ENCODE measurements around the gene DNAJB13.
"Not testable (repeated sequence)": the region's sequence is repeated elsewhere in the genome, so short reads cannot be mapped to it uniquely, and the experiment has no call there.

Gene DNAJB13

DNA sequence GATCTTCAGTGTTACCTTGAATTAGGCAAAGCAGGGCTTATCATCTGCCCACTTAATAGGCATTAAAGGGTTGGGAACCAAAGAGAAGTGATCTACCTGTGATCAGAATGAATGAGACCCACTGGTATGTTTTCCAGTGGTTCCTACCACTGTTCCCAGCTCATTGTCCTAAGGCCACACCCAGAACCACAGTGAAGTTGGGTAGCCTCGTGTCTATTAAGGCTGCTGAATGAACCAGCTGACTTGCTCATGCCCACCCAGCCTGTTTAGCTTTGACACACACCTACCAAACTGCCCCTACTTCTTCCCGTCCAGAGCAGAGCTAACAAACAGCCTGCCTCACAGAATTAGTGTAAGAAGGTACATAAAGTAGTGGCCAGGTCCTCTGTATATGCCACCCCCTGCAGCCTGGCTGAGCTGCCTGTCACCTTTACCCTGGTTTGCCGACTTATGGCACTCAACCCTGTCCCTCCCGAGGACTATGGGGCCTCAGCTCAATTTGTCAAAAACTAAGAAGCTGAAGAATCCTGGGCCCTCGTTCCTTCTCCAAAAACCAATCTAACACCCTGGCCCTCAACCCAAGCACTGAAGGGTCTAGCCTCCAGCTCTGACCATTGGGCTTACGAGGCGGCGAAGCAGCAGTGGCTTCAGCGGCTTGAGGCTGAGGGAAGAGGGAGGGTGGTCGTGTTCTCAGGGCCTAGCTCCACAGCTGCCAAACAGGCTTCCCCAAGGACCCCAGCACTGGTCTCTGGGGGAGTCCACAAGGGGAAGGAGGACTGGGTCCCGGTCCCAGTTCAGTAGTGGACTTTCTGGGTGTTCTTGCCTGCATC is 22.0 kb downstream of the DNAJB13 start:
- intact Hi-C loops (cut with DNase I), result no loop called here

DNA sequence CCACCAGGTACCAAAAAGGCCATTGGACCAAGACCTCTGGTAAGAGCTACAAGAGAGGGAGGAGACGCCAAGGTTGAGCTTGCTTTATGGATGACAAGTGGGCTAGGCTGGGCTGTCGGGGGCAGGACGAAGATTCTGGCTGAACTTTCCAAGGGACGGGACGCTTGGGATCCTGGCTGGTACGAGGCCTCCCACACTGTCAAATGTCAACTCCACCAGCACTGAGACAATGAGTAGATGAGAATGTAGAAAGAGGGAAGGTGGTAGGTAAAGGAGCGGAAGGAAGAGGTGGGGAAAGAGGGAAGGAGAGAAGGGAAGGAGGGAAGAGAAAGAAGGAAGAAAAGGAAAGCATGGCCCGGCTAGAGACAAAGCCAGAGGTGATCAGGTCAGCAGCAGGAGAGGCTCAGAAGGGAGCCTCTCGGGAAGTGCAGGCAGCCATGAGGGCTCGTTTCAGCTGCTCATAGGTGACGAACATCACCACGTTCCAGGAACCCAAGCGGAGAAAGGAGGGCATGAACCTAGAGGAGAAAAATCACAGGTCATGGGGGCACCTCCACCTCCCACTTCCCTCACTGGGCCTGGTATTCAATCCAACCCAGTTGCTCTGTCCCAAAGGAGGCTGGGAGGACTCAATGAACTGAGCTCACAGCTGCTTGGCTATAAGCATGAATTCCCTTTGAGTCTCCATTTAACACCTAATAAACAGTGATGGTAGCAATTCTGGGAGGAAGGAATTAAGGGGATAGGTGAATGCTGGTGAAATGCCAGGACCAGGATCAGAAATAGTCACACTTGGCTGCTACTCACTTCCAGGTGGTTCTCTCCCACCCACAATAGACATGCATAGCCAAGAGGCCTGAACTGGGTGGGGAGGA is 24.0 kb downstream of the DNAJB13 start:
- no peak for DNase-seq
- intact Hi-C loops (cut with DNase I), result no loop called here

More for the DNA sequence above, 22.0 kb downstream of the DNAJB13 start:
- no peak for DNase-seq

DNA sequence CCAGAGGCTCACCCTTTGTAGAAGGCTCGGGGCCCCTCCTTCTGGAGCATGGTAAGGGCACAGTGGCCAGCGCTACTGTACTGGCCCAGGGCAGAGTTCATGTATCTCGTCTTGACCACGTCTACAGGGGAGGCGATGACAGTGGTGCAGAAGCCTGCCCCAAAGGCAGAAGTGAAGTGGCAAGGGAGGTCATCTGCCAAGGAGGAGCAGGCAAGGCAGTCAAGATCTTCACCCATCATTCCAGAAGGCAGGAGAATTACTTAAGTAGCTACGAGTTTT is 24.6 kb downstream of the DNAJB13 start:
- DNase-seq, result no peak
- intact Hi-C loops (cut with DNase I), result no loop called here

DNA sequence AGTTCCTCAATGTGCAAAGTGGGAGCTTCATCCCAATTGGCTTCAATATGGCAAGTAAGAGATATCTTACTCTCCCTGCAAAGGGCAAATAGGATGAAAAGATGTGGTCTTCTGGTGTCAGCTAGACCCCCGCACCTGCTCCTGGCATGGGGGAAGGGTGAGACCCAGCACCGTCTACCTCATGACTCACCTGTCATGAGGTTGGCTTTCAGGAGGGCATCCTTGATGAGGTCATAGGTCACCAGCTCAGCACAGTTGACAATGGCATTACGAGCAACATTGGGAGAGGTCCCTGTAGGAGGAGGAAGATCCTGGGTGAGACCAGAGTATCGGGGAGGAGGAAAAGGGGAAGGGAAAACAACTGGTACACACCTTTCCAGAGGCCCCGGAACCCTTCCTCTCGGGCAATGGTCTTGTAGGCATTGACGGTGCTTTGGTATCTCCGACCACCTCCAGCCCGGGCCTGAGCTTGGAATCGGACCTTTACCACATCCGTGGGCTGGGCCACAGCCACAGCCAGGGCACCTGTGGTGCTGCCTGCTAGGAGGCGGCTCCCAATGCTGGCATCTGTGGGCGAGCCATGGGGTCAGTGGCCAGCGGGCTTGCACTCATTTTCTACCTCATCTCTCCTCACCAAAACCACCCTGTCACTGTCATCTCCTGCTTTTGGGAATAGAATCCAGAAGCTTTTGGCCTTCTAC is 25.8 kb downstream of the DNAJB13 start:
- intact Hi-C loops (cut with DNase I), result no loop called here
- no peak for DNase-seq

DNA sequence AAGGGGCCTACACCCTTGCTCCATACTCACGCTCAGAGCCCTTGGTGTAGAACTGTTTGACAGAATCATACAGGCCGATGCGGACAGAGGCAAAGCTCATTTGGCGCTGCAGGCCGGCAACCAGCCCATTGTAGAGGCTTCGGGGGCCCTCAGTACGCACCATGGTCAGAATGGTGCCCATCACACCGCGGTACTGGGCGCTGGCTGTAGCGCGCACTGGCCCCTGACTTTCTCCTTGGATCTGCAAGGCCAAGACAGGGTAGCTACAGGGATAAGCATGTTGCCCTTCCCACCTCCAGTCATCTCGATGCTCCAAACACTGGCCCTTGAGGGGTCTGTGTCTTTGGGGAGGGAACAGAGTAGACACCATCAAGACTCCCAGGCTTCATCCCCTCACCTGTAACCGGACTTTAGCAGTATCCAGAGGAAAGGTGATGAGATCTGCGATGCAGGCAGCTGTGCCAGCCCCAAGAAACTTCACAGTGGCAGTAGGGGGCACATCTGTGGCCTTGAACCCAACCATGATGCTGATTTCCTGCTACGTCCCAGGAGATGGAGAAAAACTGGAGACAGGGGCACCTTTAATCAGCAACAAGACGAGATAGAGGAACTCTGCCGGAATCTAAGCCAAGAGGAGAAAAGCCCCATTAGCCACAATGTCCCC is 27.2 kb downstream of the DNAJB13 start:
- DNase-seq, result no peak
- intact Hi-C loops (cut with DNase I), result no loop called here

DNA sequence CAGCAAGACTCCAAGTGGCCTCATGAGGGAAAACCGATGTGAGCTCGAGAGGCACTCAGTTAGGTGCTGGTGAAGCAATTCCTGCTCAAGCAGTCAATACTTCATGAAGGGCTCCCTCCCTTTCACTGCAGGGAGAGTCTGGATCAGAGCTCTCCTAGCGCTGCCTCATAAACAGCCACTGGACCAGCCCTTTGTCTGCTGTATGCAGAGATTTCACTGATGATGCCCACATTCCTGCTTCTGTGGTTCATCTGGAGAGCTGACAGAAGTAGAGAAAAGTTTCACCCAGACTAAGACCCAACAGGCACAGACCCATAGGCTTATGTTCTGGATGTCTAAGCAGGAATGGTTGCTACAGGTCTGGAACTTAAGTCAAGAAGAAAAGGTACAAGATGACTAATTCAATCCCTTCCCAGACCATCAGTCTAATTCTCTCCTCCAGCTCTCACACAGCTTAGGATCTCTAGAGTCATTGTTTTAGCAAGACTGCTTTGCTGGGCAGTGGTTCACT is 27.8 kb downstream of the DNAJB13 start:
- intact Hi-C loops (cut with DNase I), result no loop called here
- no peak for DNase-seq

DNA sequence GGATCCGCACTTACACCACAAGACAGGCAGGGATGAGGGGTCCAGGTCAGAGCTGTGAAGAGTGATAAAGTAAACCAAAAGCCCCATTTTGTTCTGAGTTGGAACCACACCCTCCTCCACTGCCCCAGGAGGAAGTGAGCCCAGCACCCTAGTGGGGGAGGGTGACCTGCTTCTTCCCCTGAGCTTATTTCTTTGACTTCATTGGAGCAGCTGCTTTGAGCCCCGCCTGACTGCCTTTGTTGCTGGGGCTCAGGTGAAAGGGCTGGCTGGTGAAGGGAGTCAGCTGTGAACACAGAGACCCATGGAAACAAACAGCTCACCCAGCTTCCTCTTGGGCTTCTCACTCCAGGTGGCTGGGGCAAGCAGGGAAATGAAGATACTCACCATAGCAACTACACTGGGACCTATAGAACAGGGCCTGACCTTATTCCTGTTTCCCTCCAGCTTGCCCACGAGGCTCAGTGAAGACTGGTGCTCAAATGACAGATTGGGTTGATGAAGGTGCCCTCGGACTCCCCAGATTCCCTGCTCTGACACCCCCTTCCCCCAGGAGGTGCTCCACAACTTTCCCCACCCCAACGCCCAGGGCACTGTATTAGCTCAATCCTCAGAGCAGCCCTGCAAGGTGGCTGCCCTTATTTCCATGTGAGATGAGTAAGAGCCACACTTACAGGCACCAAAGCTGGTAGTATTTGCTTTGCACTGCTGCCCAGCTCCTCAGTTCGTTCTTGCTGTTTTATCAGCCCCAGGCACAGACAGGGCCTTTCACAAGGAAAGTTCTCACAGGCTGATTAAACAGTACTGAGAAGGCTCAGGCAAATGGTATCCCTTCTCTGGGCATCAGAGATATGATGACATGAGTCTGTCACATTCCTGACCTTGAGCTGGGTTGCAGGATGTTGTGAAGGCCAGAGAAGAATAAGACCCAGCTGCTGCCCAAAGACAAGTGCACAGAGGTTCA is 29.5 kb downstream of the DNAJB13 start:
- DNase-seq, result peak in 9 of 42 donors; percentile 6 to 55 (median 35)
- intact Hi-C loops (cut with DNase I), result loop anchor here (5.0 kb wide), 1 partner anchor 187 kb away; no protein-coding TSS in a partner anchor

DNA sequence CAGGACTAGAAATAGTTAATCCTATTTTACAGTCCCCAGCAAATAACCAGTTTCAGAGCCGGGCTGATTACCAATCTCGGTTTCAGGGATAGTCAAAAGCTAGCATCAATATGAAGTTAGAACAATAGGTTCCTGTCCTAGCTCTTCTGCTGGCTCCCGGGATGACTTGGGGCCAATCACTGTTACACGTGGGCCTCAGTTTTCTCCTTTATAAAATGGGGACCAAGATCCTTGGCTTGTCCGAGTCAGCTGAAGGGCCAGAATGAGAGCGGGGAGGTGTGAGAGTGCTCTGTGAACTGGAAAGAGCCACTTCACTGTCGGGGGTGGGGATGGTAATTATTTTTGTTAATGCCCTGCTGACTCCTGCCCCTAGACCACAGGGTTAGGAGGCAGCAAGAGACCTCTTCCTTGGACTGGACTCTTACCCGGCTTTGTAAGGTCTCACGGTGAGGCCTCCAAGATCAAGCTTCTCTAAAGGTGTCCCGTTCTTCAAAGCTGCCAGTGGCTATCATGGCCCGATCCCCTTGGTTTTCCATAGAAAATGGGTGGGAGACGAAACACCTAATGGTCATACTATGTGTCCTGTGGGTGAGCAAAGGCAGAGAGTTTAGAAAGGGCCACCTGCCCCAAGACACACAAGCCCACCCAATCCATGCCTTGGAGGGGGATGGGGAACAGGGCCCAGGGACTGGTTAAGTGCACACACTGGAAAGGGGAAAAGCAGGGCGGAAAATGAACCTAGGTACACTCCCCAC is 30.4 kb downstream of the DNAJB13 start:
- intact Hi-C loops (cut with DNase I), result loop anchor here (5.0 kb wide), 1 partner anchor 186 kb away; no protein-coding TSS in a partner anchor
- DNase-seq, result no peak

DNA sequence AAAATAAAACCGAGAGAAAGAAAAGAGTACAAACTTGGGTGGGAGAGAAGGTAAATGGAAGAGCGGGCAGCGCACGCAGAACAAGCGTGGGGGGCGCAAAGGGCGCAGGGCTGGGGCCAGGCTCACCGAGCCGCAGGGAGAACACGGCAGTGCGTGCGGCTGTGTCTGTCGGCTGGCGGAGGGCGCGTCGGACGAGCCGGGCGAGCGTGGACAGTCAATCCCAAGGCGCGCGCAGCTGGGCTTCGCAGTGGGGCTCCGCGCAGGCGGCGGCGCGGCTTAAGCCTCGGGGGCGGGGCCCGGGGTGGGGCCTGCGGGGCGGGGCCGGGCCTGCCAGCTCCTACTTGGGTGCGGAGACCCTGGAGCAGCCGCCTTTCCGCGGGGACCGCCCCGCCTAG is 31.8 kb downstream of the DNAJB13 start, which contains the start of gene UCP2:
UCP2 (minus strand) TSS at position 249 of the 395 bp plus-strand sequence. CDS start 4,465 bp downstream, outside the sequence.
- intact Hi-C loops (cut with DNase I), result loop anchor here (5.0 kb wide), 1 partner anchor 185 kb away; no protein-coding TSS in a partner anchor
- DNase-seq, result peak in 41 of 42 donors; percentile 55 to 93 (median 81)

DNA sequence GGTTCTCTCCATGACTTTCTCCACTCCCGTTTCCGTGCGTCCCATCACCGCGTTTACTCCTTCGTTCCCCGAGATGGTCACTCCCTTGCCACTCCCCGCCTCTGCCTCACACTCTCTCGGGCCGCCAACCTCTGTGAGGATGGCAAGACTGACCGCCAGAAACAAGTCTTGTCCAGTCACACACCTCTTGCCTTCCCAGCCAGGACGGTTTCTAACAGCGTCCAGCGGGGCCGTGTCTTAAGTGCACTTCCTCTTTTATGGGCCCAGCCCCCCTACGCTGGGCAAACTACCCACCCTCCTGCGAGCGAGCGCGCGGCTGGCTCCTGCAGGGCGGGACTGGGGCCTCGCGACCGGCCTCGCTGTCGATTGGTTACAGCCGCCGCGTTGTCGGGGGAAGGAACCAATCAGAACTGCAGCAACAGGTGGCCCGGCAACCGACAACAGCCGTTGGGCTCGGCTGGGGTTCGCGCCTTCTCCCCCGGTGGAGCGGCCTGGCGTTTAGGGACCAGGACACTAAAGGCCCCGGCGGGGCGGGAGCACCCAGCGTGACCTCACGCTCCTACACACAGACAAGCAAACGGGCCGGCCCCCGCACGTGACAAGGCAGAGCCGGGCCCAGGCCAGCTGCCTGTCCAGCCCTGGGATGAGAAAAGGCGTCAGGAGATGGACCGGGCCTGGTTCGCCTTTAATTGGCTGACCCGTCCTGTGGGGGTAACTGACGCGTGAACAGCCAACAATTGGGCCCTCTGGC is 32.3 kb downstream of the DNAJB13 start:
- peak; percentile 89 to 97 (median 95) for DNase-seq
- intact Hi-C loops (cut with DNase I), result loop anchor here (5.0 kb wide), 1 partner anchor 184 kb away; no protein-coding TSS in a partner anchor

DNA sequence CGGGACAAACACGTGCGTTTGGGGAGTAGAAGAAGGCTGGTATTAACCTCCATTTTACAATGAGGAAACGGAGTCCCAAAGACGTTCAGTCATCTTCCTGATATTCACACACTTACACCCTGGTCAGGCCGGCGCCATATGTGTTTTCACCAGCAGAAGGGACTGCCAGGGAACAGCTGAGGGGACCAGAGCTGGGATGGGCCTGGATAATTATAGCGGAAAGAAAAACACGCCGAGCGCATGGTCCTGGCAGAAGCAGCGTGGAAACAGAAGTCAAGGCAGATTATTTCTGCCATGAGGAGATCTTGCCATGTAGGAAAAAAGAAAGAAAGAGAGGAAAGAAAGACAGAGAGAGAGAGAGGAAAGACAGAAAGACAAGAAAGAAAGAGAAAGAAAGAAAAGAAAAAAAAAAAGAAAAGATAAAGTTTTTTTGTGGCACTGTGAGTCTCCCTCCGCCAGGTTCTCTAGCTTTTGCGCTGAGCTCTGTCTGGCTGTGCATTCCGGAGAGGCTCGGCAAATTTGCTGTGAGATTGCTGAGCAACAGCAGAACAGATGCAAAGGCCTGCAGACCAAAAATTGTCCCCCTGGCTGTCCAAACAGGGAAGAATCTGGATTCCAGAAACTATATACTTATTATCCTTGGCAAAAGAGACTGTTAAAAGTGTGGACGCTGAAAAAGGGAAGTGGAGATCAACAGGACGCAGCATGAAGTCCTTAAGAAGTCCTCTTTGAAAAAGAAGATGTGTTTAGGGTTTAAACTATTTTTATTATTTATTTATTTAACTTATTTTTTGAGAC is 33.1 kb downstream of the DNAJB13 start:
- DNase-seq, result no peak
- intact Hi-C loops (cut with DNase I), result loop anchor here (5.0 kb wide), 1 partner anchor 183 kb away; no protein-coding TSS in a partner anchor

DNA sequence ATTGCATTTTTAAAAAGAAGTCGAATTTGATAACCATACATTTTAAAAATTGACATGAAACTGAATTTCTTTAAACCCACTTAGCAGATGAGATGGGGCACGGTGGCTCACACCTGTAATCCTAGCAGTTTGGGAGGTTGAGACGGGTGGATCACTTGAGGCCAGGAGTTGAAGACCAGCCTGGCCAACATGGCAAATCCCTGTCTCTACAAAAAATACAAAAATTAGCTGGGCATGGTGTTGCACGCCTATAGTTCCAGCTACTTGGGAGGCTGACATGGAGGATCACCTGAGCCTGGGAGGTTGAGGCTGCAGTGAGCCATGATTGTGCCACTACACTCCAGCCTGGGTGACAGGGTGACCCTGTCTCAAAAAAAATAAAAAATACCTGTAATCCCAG is 34.8 kb downstream of the DNAJB13 start:
- intact Hi-C loops (cut with DNase I), result not testable (repeated sequence)

DNA sequence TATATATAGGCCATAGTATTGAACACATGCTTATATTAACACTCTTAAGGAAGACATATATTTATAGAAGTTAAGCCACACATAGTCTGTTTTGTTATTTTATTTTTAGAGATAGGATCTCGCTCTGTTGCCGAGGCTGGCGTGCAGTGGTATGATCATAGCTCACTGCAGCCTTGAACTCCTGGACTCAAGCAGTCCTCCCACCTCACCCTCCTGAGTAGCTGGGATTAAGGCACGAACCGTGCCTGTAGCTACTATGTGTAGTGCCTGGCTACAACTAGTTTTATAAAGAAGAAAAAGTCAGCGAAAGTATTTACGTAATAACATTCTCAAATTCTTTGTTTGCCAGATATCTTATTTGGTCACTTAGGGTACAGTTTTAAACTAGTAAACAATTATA is 37.4 kb downstream of the DNAJB13 start:
- intact Hi-C loops (cut with DNase I), result no loop called here
- DNase-seq, result no peak

More for the DNA sequence above, 34.8 kb downstream of the DNAJB13 start:
- DNase-seq, result peak in 1 of 42 donors; percentile 24

DNA sequence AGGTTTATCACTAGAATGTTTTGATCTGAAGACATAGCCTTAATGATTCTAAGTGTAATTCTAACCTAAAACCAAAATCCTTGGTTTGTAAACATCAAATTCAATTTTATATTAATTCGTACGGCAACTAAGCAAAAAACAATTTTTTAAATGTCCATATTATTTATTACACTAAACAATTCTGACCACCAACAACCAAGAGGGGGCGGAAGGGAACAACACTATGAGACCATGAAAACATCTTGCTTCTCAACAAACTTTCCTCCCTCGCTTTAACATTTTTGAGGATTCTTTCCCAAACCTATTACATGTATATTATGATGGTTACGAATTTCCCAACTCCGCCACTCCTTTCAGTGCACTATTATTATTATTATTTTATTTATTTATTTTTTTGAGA is 38.3 kb downstream of the DNAJB13 start:
- intact Hi-C loops (cut with DNase I), result no loop called here
- no peak for DNase-seq

DNA sequence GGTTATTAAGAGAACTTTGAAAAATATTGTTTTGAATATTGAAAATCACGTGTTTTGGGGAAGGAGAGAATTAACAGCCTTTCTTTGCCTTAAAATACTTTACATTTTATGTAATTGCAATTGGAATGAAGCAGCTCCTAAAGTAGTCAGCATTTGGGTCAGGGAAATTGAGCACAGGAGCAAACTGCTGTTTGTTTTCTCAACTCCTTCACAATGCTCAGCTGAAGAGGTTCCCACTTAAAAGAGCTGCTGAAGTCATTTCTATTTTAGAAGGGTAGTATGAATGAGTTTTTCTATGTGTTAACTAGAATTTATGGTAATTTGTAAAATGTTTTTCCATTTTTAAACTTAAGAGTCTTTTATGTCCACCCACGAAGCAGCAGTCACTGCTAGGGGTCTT is 39.9 kb downstream of the DNAJB13 start:
- intact Hi-C loops (cut with DNase I), result no loop called here
- DNase-seq, result no peak

Data from head of caudate nucleus (tissue), 42 donors.